GM19324 (cell line): ENCODE results near the gene EHBP1.

Experiments used
- ATAC-seq: cut with Tn5 transposase; IDR thresholded peaks from one replicate; pipeline ENCODE4 v1.9.1; 2021; ENCODE audit warnings: mild to moderate bottlenecking, moderate library complexity; ENCODE audit not compliant: unreplicated experiment, low FRiP score

The EHBP1 gene

DNA sequence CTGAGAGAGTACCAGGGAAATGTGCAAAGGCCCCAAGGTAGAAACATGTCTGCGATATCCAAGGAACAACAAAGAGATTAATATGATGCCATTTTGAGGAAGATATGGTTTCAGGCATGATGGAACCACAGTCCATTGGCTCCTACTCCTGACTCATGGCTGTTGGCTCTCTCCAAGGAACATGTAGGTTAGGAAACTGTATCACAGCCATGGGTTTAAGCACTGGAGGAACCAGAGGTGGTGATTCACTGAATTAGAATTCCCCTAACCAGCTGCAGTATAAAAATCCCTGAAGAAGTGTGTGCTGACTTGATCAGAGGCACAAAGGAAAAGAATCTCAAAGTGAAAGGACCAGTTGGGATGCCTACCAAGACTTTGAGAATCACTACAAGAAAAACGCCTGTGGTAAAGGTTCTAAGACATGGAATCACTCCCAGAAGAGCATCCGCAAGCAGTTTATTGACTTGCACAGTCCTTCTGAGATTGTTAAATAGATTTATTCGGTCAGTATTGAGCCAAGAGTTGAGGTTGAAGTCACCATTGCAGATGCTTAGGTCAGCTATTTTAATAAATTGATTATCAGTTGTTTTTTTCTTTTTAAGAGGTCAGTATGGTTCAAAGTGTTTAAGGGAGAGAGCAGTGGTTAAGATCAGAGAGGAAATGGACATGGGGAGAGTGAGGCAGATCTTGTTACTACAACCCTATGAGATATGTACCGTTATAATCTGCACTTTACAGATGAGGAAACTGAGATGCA is 234.4 kb downstream of the EHBP1 start:
- ATAC-seq, result no peak

DNA sequence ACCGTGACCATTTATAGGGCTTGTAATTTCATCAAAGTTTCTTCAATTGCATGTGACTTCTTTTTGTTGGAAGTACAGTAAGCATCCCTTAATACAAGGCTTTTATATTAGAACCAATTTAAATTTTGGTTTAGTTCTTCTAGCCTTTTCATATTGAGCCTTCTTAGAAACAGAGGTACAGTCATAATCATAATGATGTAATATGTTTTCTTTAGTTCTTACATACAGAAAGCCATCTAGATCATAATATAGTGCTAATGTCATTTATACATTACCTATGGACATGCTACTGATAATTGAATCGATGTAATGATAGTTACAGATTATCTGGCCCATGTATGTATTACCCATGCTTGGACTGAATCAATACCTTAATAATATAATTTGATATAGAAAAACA is 235.2 kb downstream of the EHBP1 start:
- ATAC-seq, result no peak

DNA sequence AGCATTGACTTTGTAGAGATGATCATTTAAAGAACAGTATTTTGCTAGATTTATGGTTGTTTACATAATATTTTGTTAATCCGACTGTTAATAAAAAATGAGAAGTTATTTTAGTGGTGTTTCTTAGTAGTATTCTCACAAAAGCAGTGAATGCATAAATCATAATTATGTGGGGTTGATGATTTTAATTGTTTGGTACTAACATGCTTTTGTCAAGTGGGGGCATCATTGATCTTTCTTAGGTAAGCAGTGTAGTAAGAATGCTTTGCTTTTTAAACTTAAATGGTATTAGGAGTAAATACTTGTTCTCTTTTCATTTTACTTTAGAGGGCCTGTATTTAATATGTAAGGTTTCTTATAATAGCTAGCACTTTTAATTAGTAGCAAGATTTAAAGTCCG is 235.9 kb downstream of the EHBP1 start:
- no peak for ATAC-seq

DNA sequence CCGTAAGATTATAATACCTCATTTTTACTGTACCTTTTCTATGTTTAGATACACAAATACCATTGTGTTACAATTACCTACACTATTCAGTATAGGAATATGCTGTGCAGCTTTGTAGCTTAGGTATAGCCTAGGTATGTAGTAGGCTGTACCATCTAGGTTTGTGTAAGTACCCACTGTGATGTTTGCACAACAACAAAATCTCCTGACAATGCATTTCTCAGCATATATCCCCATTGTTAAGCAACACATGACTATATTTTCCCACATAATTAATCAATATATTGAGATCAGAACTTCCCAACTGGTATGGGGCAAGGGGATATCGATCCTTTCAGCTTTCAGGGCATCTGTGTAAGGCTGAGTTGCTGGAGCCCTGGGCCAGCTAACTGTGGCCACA is 238.8 kb downstream of the EHBP1 start:
- no peak for ATAC-seq

DNA sequence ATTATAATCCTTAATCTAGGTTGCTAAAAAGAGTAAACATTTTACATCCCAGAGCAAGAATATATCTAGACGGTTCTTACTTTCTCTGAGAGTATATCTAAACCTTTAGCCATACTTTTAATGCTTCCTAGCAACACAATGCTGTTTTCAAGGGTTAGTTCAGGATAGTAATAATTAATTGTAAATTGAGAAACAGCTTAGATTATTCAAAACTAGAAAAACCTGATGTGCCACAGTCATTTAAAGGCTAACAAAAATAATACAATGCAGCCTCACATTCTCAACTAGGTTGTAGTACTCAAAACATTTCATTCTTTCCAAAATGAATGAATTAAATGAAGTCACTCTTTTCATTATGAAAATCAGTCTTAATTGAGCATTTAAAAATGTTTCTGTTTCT is 241.9 kb downstream of the EHBP1 start:
- no peak for ATAC-seq

DNA sequence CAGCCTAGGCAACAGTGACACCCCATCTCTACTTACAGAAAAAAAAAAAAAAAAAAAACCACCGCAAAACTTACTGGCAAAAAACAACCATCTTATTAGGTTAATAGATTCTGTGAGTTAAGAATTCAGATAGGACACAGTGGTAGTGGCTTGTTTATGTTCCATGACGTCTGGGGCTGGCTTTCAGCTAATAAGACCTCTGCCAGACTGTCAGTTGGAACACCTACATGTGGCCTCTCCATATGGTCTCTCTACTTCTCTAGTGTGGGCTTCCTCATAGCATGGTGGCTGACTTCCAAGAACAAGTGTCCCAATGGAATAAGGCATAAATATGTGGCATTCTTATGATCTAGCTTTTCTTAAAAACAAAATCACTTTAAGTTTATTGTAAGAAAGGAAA is 251.1 kb downstream of the EHBP1 start:
- no peak for ATAC-seq

DNA sequence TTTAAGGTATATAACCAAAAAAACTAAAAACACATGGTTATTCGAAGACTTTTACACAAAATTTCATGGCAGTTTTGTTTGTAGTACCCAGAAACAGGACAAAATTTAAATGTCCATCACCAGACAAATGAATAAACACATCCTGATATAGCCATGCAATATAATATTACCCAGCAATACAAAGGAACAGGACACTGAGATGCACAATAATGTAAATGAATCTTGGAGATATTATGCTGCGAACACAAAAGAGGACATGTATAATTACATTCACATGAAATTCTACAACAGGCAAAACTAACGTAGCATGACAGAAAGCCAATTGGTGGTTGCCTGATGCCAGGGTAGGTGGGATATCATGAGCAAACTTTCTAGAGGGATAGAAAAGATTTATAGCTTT is 252.7 kb downstream of the EHBP1 start:
- ATAC-seq, result no peak

DNA sequence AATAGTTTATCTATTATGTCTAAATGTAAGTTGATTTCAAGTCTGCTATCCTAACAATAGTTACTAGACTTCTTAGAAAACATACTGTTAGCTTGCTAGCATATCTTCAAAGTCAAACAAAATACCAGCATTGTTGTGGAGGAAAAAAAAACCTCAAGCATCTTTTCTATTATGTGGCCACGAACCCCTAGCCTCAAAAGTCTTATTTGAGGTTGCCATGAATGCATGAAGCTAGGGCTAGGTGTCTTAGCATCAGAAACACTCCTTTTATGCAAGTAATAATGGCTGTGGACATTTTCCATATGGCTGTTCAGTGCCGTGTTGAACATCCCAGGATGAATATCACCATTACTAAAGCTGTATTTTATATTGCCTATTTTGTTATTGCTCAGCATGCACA is 258.5 kb downstream of the EHBP1 start:
- no peak for ATAC-seq

DNA sequence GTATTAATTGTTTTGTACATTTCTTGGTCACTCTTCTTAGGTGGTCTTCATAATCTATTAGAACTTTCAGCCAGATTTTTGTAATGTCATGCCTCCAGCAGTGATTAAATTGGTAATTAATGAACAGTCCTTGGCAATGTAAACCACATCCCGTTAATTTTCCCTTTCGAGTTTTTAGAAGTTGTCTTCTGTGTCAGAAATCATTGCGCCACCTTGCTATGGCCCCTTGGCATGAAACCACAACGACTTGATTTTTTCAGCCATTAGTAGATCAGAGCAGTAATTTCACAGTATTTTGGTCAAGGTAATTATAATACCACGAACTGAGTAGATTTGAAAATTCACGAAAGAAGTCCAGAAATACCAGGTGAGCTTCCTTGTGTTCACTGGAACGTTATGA is 259.2 kb downstream of the EHBP1 start:
- no peak for ATAC-seq

DNA sequence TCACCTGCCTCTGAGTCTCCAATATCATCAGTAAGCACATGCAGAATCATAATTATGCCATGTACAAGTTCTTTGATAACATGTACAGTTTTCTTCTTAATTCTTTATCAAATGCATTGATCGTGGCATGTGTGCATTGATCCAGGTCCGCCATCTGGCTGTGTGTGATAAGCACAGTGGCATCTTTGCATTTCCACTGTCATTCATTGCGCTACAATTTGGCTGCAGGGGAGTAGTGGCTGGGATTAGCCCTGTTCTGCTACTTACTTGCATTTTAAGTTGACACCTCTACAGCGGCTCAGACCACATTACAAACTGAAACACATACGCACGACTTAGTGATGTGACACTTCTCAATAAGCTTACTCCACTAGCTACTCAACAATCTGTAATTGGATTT is 261.5 kb downstream of the EHBP1 start:
- no peak for ATAC-seq

DNA sequence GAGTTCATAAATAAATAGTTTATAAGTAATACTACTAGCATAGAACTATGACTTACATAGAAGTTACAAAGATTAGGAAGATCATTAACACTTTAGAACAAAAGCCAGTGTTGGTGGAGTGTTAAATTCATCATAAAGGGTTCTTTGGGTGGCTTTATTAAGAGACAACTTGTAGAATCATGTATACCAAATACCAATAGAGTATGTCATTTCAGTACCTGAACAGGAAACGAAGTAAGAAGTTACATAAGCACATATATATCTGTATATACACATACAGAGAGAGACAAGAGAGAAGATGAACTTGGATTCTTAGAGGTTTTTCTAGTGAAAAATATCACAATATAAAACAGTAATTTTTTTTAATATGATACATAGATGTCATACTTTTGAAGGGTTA is 262.7 kb downstream of the EHBP1 start:
- no peak for ATAC-seq

DNA sequence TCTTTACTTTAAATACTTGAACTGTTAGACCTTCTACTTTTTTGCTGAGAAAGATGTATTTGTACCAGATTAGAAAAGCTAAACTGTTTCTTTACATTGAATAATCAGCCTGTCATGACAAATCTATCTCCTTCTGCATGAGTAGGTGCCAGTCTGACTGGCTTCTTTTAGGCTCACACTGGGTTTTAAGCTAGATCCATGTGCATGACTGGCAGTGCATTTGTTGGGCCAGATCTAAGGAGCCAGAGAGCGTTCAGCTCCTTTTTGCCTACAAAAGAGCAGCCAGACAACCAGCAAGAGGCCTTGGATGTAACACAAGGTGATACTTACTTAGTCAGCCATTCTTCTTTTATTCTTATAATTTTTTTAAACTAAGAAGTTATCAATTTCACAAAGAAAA is 263.2 kb downstream of the EHBP1 start:
- ATAC-seq, result no peak

DNA sequence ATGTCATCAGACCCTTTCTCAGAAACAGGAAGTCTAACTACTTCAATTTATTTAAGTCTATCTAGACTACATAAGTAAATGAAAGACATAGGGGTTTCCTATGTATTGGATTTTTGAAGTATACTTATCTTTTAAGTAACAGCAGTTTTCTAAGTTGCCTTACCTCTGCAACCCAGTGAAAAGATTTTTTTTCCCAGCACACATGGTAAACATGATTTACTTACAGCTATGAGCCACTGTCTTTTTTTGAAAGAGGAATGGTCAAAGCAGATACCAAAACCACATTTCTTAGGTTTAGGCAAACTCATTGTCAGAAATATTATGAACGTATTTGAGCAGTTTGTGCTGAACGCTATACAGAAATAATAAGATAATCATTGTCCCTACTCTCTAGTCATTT is 266.4 kb downstream of the EHBP1 start:
- no peak for ATAC-seq

DNA sequence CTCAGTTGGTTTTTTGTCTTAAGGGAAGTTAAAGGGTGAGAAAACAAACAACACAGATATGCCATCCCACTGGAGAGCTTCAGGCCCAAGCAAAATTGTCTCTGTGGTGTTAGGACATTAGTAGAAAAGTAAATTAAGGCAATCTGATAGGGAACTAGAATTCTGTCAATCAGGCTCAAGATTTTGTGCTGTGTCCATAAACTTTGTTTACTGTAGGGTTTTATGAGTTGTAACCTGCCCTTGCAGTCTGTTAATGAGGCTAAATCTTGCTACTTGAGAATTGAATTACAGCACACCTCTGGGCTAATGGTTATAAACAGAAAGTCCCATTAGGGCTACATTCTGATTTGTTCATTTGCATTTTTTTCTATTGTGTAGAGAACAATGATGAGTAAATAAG is 267.1 kb downstream of the EHBP1 start:
- no peak for ATAC-seq

DNA sequence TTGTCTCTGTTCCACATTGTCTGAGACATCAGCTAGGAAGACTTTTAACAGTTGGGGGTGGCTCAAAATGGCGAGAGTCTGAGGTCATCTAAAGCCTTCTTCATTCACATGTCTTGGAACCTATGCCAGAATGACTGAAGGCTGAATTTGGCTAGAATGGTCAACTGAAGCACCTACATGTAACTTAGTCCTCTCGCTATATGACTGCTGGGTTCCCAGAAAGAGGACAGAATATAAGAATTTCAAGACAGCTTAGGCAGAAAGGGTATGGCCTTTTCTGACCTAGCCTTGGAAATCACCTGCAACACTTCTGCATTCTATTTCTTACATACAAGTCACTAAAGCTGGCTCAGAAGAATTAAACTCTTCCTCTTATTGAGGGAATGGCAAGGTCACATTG is 269.5 kb downstream of the EHBP1 start:
- ATAC-seq, result no peak

DNA sequence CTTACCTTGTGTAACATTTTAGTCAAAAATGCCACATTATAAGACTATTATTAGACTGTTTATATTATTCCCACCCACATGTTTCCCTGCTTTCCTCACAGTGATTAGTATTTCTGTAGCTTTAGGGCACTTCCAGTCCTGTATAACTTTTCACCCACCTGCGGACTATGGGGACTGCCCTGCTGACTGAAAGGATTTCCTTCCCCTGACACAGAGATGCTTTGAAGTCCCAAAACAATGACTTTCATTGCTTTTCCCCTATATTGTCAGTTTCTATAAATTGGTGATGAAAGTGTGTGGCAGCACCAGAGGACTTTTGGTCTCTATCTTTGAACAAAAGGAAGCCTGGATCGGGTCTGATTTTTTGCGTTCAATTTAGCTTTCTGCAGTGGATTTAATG is 286.1 kb downstream of the EHBP1 start:
- no peak for ATAC-seq

DNA sequence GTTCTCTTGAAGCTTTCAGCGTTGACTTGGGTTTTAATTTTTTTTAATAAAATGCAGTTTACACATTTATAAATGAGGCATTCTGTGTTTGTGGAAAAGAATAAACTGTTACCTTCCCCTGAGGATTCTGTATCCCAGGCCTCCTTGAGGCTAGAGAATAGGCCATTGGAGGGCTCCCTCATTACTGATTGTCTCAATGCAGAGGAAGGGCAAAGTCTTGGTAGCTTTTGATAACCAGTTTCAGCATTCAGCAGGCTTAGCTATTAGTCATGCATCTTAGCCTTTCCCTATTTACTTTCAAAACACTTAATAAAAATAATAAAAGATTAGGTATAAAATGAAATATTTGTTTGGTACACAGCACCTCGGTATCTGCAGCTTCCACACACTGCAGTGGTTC is 287.0 kb downstream of the EHBP1 start:
- no peak for ATAC-seq

DNA sequence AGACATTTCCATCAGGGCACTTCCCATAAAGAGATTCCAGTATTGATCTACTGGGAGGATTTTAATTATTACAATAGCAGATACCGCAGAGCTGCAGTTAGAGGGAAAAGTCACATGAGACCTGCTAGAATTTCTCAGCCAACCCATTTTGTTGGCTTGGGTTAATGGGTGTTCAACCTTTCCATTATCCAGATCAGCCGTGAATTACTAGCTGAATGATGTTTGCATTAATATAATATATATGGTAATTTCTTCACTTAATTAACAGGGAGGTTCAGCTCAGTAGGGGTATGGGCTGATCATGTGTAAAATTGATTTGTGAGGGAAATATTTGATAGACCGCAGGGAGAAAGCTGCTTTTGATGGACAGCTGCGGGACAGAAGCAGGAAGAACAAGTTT is 288.7 kb downstream of the EHBP1 start:
- no peak for ATAC-seq

DNA sequence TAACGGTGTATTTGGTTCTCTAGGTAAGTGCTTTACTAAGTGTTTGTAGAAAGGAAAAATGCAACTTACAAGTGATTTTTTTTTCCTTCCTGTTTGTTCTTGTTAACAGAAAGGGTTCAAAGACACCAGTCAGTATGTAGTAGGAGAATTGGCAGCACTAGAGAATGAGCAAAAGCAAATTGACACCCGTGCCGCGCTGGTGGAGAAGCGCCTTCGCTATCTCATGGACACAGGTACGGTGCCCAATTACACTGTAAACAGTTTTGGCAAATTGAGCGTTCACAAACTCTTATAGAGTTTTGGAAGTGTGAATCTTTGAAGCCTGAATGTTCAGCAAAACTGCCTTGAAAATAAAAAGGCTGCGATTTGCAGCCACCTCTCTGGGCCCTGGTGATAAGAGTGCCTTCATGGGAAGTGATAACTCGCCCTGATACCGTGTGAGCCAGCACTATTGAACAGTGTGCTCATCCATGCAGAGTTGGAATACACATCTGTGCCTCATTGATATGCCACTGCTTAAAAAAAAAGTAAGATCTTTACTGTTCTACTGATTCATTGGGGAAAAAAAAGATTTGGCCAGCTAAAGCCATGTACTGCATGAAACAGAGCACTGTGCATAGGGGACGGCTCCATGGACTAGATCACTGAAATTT is 291.1 kb downstream of the EHBP1 start:
- no peak for ATAC-seq

DNA sequence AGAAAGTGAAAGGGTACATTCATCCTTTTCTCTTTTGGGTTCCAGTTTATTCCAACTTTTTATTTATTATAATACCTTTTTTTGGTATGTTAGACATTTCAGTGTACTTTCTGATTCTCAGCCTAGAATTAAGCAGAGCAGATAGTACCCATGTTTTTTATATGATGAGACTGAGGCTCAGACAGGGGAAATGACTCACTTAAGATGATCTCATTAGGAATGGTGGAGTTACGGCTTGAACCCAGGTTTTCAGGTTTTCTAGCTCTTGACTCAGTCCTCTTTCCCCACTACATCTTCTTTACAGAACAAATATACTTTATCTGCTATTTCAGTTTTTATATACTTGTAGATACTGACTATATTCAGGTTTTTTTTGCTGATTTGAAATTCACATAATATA is 293.4 kb downstream of the EHBP1 start:
- no peak for ATAC-seq

DNA sequence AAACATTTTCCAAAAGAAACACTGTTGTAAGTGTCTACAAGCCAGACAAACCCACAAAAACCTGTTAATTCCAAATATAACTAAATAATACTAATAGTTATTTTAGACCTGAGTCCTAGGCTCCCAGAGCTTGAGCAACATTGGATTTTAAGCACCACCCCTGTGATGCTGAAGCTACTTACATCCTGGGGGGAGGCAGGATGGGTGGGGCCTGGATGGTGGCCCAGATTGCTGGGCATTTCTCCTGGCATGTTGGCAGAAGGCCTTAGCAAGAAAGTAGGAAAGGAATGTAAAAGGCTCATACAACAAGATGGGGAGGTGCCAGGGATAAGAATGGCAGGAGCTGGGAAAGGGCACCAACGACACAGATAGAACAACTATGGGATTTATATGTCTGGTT is 294.4 kb downstream of the EHBP1 start:
- ATAC-seq, result no peak

DNA sequence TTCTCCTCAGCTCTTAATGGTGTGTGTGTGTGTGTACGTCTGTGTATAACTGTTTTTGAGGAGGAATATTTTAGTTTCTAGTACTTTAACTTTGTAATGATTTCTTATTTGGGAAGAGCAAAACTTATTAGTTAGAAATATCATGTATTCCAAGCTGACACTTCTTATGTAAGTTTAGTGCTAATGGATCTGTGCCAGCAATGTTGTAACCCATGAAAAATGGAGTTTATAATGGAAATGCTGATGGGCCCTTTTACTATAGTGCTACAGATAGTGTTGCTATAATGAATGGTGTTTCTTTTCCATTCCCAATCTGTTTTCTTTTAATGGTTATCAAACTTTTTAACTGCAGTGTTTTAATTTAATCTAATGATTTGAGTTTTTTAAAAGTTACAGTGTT is 295.3 kb downstream of the EHBP1 start:
- no peak for ATAC-seq

DNA sequence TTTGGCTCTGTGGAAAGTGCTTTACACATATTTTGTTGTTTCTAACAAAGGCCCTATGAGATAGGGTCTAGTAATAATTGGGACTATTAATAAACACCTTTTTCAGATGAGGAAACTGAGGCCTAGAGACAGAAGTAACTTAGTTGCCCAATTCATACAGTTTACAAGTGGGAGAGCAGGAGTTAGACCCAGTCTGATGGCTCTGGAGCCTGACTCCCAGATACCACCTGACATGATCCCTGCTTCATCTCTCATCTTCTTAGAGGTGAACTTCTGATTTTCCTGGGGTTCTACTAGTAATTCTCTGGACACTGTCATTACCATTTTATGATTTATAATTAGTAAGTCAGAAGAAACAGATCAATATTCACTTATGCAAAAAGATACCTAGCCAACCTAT is 296.1 kb downstream of the EHBP1 start:
- no peak for ATAC-seq
